G401 (cell line): ENCODE measurements around the gene TPPP. TPM values are rescaled to one million over a fixed set of nuclear protein-coding genes. Genes with fewer than 3 reads are reported as not detected.
"Not testable (repeated sequence)": the region's sequence is repeated elsewhere in the genome, so short reads cannot be mapped to it uniquely, and the experiment has no call there.

ENCODE experiments used
- DNase-seq: peaks from one replicate; pipeline ENCODE4 v3.0.0-alpha.2; 2015; ENCODE audit warnings: low spot score
- in situ Hi-C: cut with HindIII; loops from 2 replicates; pipeline ENCODE4 v1.10.0; 2016; ENCODE audit warnings: low sequenced_read_pairs, mixed read lengths
- total RNA-seq: library from RNA; depleted of rRNA; stranded (reverse); fragments of >200 nt; shearing (Covaris generic); gene quantifications from 2 replicates; pipeline ENCODE4 v1.2.3, GENCODE V29; 2014

The TPPP gene
- total RNA-seq, 1 experiment from 2014 or later = 1.2 TPM

GRCh38 chr5:640461-641330 lies 52.5 kb downstream of the TPPP start:
- in situ Hi-C loops = no loop called here
- DNase-seq = no peak

GRCh38 chr5:639584-640213 lies 53.5 kb downstream of the TPPP start:
- DNase-seq = no peak
- in situ Hi-C loops = no loop called here

DNA sequence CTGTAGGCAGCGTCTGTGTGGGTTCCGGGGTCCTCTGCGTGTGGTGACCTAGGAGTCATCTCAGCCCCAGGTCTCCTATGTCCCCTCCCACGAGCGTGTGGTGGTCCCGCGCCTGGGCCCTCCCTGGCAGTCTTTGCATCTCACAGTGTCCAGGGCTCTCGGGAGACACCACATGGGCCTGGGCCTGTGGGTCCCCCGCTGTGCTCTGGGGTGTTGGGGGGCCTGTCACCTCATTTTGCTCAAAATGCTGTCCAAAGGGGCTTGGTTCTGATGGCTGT lies 54.0 kb downstream of the TPPP start:
- DNase-seq = no peak
- in situ Hi-C loops = no loop called here

- DNase-seq = no peak
- in situ Hi-C loops = no loop called here
Observed at GRCh38 chr5:638501-639252, 54.5 kb downstream of the TPPP start.

DNA sequence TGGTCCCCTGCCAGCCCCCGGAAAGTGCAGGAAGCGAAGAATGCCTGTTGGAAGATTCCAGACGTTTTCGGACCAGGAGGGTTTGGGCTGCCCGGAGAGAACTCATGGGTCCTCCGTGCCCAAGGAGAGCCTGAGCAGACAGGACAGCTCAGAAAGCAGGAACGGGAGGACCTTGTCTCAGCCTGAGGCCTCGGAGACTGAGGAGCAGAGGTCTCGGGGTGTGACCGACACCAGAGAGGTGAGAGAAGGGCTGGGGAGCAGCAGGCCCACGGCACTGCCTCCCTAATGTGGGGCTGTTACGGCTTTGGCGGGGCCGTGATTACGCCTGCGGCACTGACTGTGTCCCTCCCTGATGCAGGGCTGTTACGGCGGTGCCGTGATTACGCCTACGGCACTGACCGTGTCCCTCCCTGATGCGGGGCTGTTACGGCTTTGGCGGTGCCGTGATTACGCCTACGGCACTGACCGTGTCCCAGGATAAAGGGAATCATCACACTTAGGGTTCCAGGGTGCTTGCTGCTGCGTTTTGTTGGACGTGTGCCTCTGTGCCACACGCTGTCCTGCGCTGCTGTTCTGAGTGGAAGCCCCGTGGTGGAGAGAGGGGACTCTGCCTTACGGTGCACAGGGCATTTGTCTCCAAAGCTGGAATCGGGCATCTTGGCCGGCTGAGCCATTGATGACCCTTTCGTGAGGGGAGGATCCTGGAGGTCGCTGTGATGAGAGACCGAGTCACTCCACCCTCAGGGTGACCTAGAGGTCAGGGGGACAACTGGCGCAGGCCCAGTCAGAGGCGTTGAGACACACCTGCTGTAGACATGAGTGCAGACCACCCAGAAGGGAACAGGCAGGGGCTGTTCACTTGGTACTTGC lies 55.3 kb downstream of the TPPP start:
- DNase-seq = no peak
- in situ Hi-C loops = no loop called here

- DNase-seq = no peak
- in situ Hi-C loops = no loop called here
Observed at GRCh38 chr5:636951-637350, 56.2 kb downstream of the TPPP start.

- DNase-seq = no peak
- in situ Hi-C loops = no loop called here
Observed at GRCh38 chr5:635306-636055, 57.7 kb downstream of the TPPP start.

DNA sequence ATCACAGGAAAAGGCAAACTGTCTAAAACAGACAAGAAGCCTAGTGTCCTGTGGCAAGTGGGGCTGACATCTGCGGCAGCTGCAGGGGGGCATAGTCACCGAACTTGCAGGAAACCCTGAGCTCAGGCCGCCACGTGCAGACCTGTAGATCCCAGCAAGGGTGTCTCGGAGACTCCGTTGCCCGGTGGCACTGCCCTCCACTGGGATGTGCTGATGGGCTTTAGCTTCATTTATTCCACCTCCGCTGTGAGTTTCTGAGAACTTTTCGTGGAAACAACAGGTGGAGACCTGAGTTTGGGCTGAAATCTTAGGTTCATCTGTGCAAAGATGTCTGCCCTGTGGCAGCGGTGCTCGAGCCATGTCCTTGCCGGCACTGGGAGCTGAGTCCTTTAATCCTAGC lies 59.0 kb downstream of the TPPP start:
- DNase-seq = no peak
- in situ Hi-C loops = no loop called here

- in situ Hi-C loops = no loop called here
- DNase-seq = peak; percentile 10
Observed at GRCh38 chr5:633501-633955, 59.6 kb downstream of the TPPP start.

- in situ Hi-C loops, DNase-seq: not testable (repeated sequence)
Observed at GRCh38 chr5:628351-629205, 64.6 kb downstream of the TPPP start.

- no peak for DNase-seq
- in situ Hi-C loops = no loop called here
Observed at GRCh38 chr5:627840-628239, 65.3 kb downstream of the TPPP start.

DNA sequence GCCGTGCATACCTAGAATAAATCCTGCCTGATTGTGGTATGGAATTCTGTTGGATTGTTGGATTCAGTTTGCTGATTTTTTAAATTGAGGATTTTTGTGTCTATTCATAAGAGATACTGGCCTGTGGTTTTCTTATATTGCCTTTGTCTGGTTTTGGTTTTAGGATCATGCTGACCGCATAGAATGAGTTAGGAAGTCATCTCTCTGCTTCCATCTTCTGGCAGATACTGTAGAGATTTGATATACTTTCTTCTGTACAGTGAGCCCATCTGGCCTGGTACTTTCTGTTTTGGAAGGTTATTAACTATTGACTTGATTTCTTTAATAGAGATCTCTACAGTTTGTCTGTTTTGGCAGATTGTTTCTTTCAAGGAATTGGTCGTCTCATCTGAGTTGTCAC lies 66.3 kb downstream of the TPPP start:
- in situ Hi-C loops = no loop called here
- DNase-seq = no peak

DNA sequence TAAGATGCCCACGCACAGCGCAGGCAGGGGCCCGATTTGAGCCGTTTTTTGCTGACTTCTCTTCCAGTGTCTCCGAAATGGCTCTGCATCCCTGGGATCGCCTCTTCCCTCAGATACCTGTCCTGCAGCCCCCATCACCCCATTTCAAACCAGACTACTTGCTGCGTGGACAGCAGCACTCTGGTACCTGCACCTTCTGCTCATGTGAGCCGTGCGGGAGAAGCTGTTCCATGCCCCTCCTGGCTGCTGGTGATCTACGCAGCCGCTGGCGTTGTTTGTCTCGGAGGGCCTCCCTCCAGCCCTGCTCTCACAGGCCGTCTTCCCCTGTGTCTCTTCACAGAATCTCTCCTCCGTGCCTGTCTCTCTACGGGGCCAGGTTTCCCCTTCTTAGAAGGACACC lies 67.6 kb downstream of the TPPP start:
- in situ Hi-C loops = no loop called here
- DNase-seq = no peak

GRCh38 chr5:624951-625230 lies 68.3 kb downstream of the TPPP start:
- in situ Hi-C loops = no loop called here
- DNase-seq = no peak

DNA sequence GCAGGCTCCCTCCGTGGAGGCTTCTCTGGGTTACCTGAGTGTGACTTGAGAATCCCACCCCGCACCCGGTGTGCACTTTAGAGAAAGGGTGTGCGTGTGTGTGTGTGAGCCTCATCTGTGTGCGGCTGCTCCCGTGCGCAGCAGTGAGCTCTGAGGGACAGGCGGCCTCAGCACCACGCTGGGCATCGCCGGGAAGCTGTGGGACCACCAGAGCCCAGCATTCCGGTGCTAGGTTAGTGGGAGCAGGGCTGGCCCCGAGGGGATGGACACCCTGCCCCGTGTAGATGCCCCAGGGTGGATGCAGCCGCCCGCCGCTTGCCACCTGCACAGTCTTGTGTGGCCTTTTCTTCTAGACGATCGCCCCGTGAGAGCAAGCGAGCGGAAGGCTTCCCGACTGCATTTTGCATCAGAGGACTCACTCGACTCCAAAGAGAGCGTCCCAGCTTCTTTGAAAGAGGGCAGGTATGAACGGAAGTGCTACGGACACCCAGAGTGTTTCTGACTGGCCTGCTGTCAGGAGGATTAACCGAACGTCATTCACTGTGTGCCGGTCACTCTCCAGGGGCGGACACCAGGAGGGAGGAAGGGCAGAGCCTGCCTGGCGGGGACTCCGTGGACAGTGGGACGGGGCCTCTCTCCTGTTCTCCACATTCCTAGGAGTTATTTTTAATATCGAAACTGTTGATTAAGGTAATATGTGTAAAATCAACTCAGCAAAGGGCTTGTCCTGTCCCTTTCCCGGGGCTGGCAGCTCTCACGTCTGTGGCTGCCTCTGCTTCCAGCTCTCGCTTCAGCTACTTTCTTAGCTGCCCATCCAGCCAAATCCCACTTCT lies 68.8 kb downstream of the TPPP start:
- in situ Hi-C loops = no loop called here
- no peak for DNase-seq

DNA sequence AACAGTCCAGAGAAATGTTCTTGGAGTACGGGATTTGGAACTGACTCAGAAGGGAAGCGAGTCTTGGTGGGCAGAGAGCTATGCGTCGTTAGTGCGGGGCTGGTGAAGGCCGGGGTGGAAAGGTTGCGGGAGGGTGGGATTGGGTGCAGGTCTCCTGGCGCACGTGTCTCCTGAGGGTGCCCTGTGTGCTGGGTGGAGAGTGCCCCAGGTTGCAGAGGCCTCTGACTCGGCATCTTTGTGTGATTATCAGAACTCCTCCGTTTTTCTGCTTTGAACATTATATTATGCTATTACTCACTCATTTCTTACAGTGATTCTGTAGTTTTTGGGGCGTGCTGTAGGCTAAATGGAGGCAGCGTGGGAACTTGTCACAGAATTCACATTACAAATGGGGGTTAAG lies 69.6 kb downstream of the TPPP start:
- DNase-seq = no peak
- in situ Hi-C loops = no loop called here

GRCh38 chr5:622946-623522 lies 70.1 kb downstream of the TPPP start:
- no peak for DNase-seq
- in situ Hi-C loops = no loop called here
